Measurements from ENCODE around the gene ZDHHC16.
"Not testable (repeated sequence)": the region's sequence is repeated elsewhere in the genome, so short reads cannot be mapped to it uniquely, and the experiment has no call there.

- not testable (repeated sequence) for TF ChIP-seq CTCF (conservative IDR thresholded peaks at IDR 0.05; ENCODE audit: low read length); EZH2phosphoT487 (IDR thresholded peaks at IDR 0.05; ENCODE audit: borderline replicate concordance, low read depth, low read length)
These were observed 22.8 kb downstream of the ZDHHC16 start for GRCh38 chr10:97468781-97469180.

Data from OCI-LY7 (cell line).